ENCODE measurements around the gene PEX14.

- no peak for TF ChIP-seq CTCF (IDR thresholded peaks at IDR 0.05)
- TF ChIP-seq POLR2A (IDR thresholded peaks at IDR 0.05): no peak
Observed at GRCh38 chr1:10634075-10634427, 159.3 kb downstream of the PEX14 start.

Data from uterus (tissue), 2 donors.